ENCODE measurements around the gene GNB1L.

GNB1L gene

GRCh38 chr22:19772673-19773469 lies 81.8 kb downstream of the GNB1L start:
- no peak for DNase-seq

GRCh38 chr22:19772422-19772672 lies 82.3 kb downstream of the GNB1L start:
- DNase-seq = no peak

- DNase-seq = no peak
These were observed 84.1 kb downstream of the GNB1L start for GRCh38 chr22:19770349-19771220.

- DNase-seq = no peak
These were observed 85.3 kb downstream of the GNB1L start for GRCh38 chr22:19769393-19769715.

- no peak for DNase-seq
These were observed 87.0 kb downstream of the GNB1L start for GRCh38 chr22:19767427-19768341.

GRCh38 chr22:19766511-19767426 lies 87.9 kb downstream of the GNB1L start:
- DNase-seq = peak; percentile 57

- no peak for DNase-seq
These were observed 88.5 kb downstream of the GNB1L start for GRCh38 chr22:19766240-19766510.

GRCh38 chr22:19765477-19766239 lies 89.0 kb downstream of the GNB1L start:
- DNase-seq = peak; percentile 42

GRCh38 chr22:19764636-19765476 lies 89.8 kb downstream of the GNB1L start:
- no peak for DNase-seq

- no peak for DNase-seq
These were observed 90.4 kb downstream of the GNB1L start for GRCh38 chr22:19764299-19764593.

GRCh38 chr22:19763458-19764298 lies 91.0 kb downstream of the GNB1L start:
- DNase-seq = no peak

- no peak for DNase-seq
These were observed 91.9 kb downstream of the GNB1L start for GRCh38 chr22:19762568-19763457.

- no peak for DNase-seq
These were observed 92.7 kb downstream of the GNB1L start for GRCh38 chr22:19761725-19762567.

- DNase-seq = no peak
These were observed 93.5 kb downstream of the GNB1L start for GRCh38 chr22:19760951-19761724.

- no peak for DNase-seq
These were observed 94.4 kb downstream of the GNB1L start, which contains the start of gene TBX1 for GRCh38 chr22:19760058-19760950. TBX1 (plus strand) TSS chr22:19760778; CDS start chr22:19760844, 66 bp downstream.

Measured in CD4-positive, alpha-beta T cell treated with Interleukin-6 for 4 hours (primary cell).